Right atrium auricular region (tissue), 2 donors: ENCODE measurements around the gene PROX1. TPM values are rescaled to one million over a fixed set of nuclear protein-coding genes. Genes with fewer than 3 reads are reported as not detected.

ENCODE experiments used
- DNase-seq: peaks from one replicate; pipeline ENCODE4 v3.0.0-alpha.2; 2019; ENCODE audit warnings: low spot score
- H3K27ac ChIP-seq, 2 donors: fragments of 200-600 bp; sonication (generic); 1 replicate in 1 of 2; 2 replicates in 1 of 2; pipeline ENCODE4 v1.5.1; 2016 to 2019
- H3K27me3 ChIP-seq, 2 donors: fragments of 200-600 bp; sonication (generic); one replicate each; pipeline versions ENCODE4 v1.5.1 to v1.6.0; 2017 to 2019
- H3K36me3 ChIP-seq: fragments of 200-600 bp; sonication (generic); one replicate; pipeline ENCODE4 v1.5.1; 2016
- H3K4me1 ChIP-seq, 2 donors: fragments of 200-600 bp; sonication (generic); one replicate each; pipeline versions ENCODE4 v1.5.1 to v1.6.0; 2017 to 2019
- H3K4me3 ChIP-seq, 2 donors: fragments of 200-600 bp; sonication (generic); 1 replicate in 1 of 2; 2 replicates in 1 of 2; pipeline ENCODE4 v1.5.1; 2017 to 2019; ENCODE audit warnings: mild to moderate bottlenecking in 1 of 2, moderate library complexity in 1 of 2
- H3K9me3 ChIP-seq, 2 donors: fragments of 200-600 bp; sonication (generic); one replicate each; pipeline ENCODE4 v1.5.1; 2019
- CTCF ChIP-seq, 2 donors: fragments of 200-600 bp; sonication (generic); IDR thresholded peaks; one replicate each; pipeline ENCODE4 v1.5.1; 2019; ENCODE audit warnings: antibody characterized with exemption in 2 of 2
- total RNA-seq, 2 donors: library from RNA; depleted of rRNA; stranded (reverse); fragments of >200 nt; gene quantifications; one replicate each; pipeline ENCODE4 v1.1.0, GENCODE V29; 2016

Gene PROX1
- total RNA-seq, 2 donors from 2014 or later: 39.7 to 46.5 TPM

- Histone ChIP-seq H3K9me3 (no peaks in the 10 kb centered on the region), H3K27me3 (no peaks in the 10 kb centered on the region), H3K27ac (peak overlapping the region; percentile 89 to 90), H3K4me3 (peak overlapping the region; percentile 65), H3K4me1 (peaks cover 0 to 41% of the 10 kb centered on the region in 2 donors), H3K36me3 (no peaks in the 10 kb centered on the region)
- DNase-seq: no peak
- no peak for TF ChIP-seq CTCF (IDR thresholded peaks at IDR 0.05)
Measured at GRCh38 chr1:213989002-213989855, 1.5 kb downstream of the PROX1 start.

GRCh38 chr1:213993929-213994328, 6.2 kb downstream of the PROX1 start:
- H3K27me3 ChIP-seq: no peaks in the 10 kb centered on the region
- no peak for DNase-seq
- H3K4me1 ChIP-seq: peaks cover 0 to 32% of the 10 kb centered on the region in 2 donors
- TF ChIP-seq CTCF (IDR thresholded peaks at IDR 0.05): no peak
- H3K36me3 ChIP-seq: peaks cover 9% of the 10 kb centered on the region
- H3K9me3 ChIP-seq: no peaks in the 10 kb centered on the region
- H3K4me3 ChIP-seq: no peak overlapping the region
- H3K27ac ChIP-seq: peak overlapping the region in 1 of 2 donors; percentile 79

- Histone ChIP-seq H3K36me3 (peaks cover 9% of the 10 kb centered on the region), H3K4me1 (peaks cover 0 to 24% of the 10 kb centered on the region in 2 donors), H3K27me3 (no peaks in the 10 kb centered on the region), H3K9me3 (no peaks in the 10 kb centered on the region), H3K27ac (peak overlapping the region in 1 of 2 donors; percentile 79), H3K4me3 (no peak overlapping the region)
- TF ChIP-seq CTCF (IDR thresholded peaks at IDR 0.05): no peak
- DNase-seq: no peak
Measured at GRCh38 chr1:213994888-213995287, 7.1 kb downstream of the PROX1 start.

- H3K36me3 ChIP-seq: peaks cover 9% of the 10 kb centered on the region
- DNase-seq: no peak
- H3K4me3 ChIP-seq: no peak overlapping the region
- no peaks in the 10 kb centered on the region for H3K9me3 ChIP-seq
- no peaks in the 10 kb centered on the region for H3K27me3 ChIP-seq
- peaks cover 0 to 24% of the 10 kb centered on the region in 2 donors for H3K4me1 ChIP-seq
- H3K27ac ChIP-seq: peak overlapping the region in 1 of 2 donors; percentile 79
- TF ChIP-seq CTCF (IDR thresholded peaks at IDR 0.05): no peak
Measured at GRCh38 chr1:213995603-213996002, 7.8 kb downstream of the PROX1 start.

- Histone ChIP-seq H3K27me3 (no peaks in the 10 kb centered on the region), H3K36me3 (peaks cover 9% of the 10 kb centered on the region), H3K27ac (peak overlapping the region; percentile 61 to 79), H3K4me1 (peaks cover 0 to 24% of the 10 kb centered on the region in 2 donors), H3K4me3 (peak overlapping the region in 1 of 2 donors; percentile 27), H3K9me3 (no peaks in the 10 kb centered on the region)
- no peak for TF ChIP-seq CTCF (IDR thresholded peaks at IDR 0.05)
- DNase-seq: no peak
Measured at GRCh38 chr1:213996320-213997037, 8.7 kb downstream of the PROX1 start.
